Measurements from ENCODE around the gene SCNM1.

GRCh38 chr1:151167116-151167515, 1.2 kb downstream of the SCNM1 start:
- no peak for TF ChIP-seq EZH2phosphoT487 (IDR thresholded peaks at IDR 0.05; ENCODE audit: borderline replicate concordance, low read depth, low read length)
- no peak for TF ChIP-seq CTCF (conservative IDR thresholded peaks at IDR 0.05; ENCODE audit: low read length)
